GM23248 (cell line): ENCODE results near the gene PLXDC1. TPM values are rescaled to one million over a fixed set of nuclear protein-coding genes. Genes with fewer than 3 reads are reported as not detected.

Experiments
- DNase-seq: peaks from one replicate; pipeline ENCODE4 v3.0.0-alpha.2; 2015
- H2AFZ ChIP-seq: fragments of 200-600 bp; sonication (generic); 2 replicates; pipeline ENCODE4 v1.6.1; 2016; ENCODE audit warnings: antibody characterized with exemption
- H3F3A ChIP-seq: fragments of 200-600 bp; sonication (generic); 2 replicates; pipeline ENCODE4 v1.6.1; 2016; ENCODE audit warnings: mild to moderate bottlenecking, antibody characterized with exemption, mixed run types; ENCODE audit not compliant: insufficient read depth
- H3K27ac ChIP-seq: fragments of 200-600 bp; sonication (generic); 2 replicates; pipeline ENCODE4 v1.5.1; 2016; ENCODE audit warnings: mild to moderate bottlenecking
- H3K27me3 ChIP-seq: fragments of 200-600 bp; sonication (generic); replicated peaks from 2 replicates; pipeline ENCODE4 v1.6.1; 2016; ENCODE audit warnings: mild to moderate bottlenecking; ENCODE audit not compliant: insufficient read depth
- H3K36me3 ChIP-seq: fragments of 200-600 bp; sonication (generic); 2 replicates; pipeline ENCODE4 v1.6.1; 2016; ENCODE audit warnings: low read depth, mild to moderate bottlenecking
- H3K4me1 ChIP-seq: fragments of 200-600 bp; sonication (generic); 2 replicates; pipeline ENCODE4 v1.6.1; 2016; ENCODE audit warnings: mild to moderate bottlenecking; ENCODE audit not compliant: insufficient read depth
- H3K4me2 ChIP-seq: fragments of 200-600 bp; sonication (generic); one replicate; pipeline ENCODE4 v1.6.1; 2016; ENCODE audit warnings: mild to moderate bottlenecking; ENCODE audit not compliant: unreplicated experiment
- H3K4me3 ChIP-seq: fragments of 200-600 bp; sonication (generic); 2 replicates; pipeline ENCODE4 v1.5.1; 2016; ENCODE audit warnings: mild to moderate bottlenecking
- H3K79me2 ChIP-seq: fragments of 200-600 bp; sonication (generic); 2 replicates; pipeline ENCODE4 v1.6.1; 2016; ENCODE audit warnings: mild to moderate bottlenecking; ENCODE audit not compliant: insufficient read depth
- H3K9ac ChIP-seq: fragments of 200-600 bp; sonication (generic); 2 replicates; pipeline ENCODE4 v1.6.1; 2016; ENCODE audit warnings: mild to moderate bottlenecking
- H3K9me2 ChIP-seq: fragments of 200-600 bp; sonication (generic); 2 replicates; pipeline ENCODE4 v1.6.1; 2016; ENCODE audit warnings: mixed run types, mild to moderate bottlenecking, moderate library complexity; ENCODE audit not compliant: insufficient read depth
- H3K9me3 ChIP-seq: fragments of 200-600 bp; sonication (generic); one replicate; pipeline ENCODE4 v1.6.1; 2017; ENCODE audit warnings: low read depth
- H4K20me1 ChIP-seq: fragments of 200-600 bp; sonication (generic); 2 replicates; pipeline ENCODE4 v1.6.0; 2016; ENCODE audit not compliant: insufficient read depth
- EZH2 ChIP-seq: fragments of 200-600 bp; sonication (generic); IDR thresholded peaks from 2 replicates; pipeline ENCODE4 v1.6.1; 2018; ENCODE audit warnings: antibody characterized with exemption, mild to moderate bottlenecking; ENCODE audit not compliant: insufficient read depth, poor library complexity, severe bottlenecking
- EZH2phosphoT487 ChIP-seq: fragments of 200-600 bp; sonication (generic); IDR thresholded peaks from 2 replicates; pipeline ENCODE4 v1.6.1; 2018; ENCODE audit warnings: antibody characterized with exemption, moderate library complexity, mild to moderate bottlenecking, low read depth; ENCODE audit not compliant: insufficient read depth
- WGBS, 2 experiments: methylation state at CpG; one replicate each; pipeline ENCODE4 v1.1.6; 2015 to 2017; ENCODE audit warnings: low lambda C conversion rate in 2 of 2, low coverage in 1 of 2; ENCODE audit errors: missing lambda C conversion rate in 2 of 2; 5-methylcytosine and 5-hydroxymethylcytosine counted together
- in situ Hi-C: fragments of 300-500 bp; cut with MboI; formaldehyde crosslinking; loops from 2 replicates; pipeline ENCODE4 v1.15.0; 2020
- polyA plus RNA-seq: library from polyadenylated mRNA; unstranded; fragments of >200 nt; fragmentation: Nextera tagmentation; extraction: Ambion mirVana; gene quantifications from 2 replicates; pipeline ENCODE4 v1.2.1, GENCODE V29; 2016
- total RNA-seq: library from RNA; depleted of rRNA; stranded (reverse); fragments of >200 nt; shearing (Covaris generic); gene quantifications from 2 replicates; pipeline ENCODE4 v1.2.3, GENCODE V29; 2014

The PLXDC1 gene
- total and polyA plus RNA-seq, 2 experiments from 2014 or later: 0.24 TPM; not detected in 1

DNA sequence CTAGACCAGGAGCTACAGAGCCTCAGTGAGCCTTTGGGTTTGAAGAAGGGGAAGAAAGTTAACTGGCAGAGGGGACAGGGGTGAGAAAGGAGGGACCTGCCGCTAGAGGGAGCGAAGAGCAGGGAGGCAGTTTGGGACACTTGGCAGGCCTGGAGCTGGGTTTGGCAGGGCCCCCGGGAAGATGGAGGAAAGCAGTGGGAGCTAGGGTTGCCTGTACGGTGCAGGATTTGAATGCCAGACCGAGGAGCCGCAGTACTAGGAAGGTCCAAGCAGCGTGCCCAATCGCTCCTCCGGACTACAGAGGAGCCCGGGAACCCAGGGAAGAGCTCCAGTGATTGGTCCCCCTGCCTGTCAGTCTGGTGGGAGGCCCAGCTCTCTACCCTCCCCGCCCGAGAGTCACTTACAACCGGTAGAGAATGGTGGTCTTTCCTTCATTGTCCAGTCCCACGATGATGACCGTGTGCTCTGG is 13.3 kb upstream of the PLXDC1 start:
- no peak overlapping the region for H3K27ac ChIP-seq
- in situ Hi-C loops: no loop called here

DNA sequence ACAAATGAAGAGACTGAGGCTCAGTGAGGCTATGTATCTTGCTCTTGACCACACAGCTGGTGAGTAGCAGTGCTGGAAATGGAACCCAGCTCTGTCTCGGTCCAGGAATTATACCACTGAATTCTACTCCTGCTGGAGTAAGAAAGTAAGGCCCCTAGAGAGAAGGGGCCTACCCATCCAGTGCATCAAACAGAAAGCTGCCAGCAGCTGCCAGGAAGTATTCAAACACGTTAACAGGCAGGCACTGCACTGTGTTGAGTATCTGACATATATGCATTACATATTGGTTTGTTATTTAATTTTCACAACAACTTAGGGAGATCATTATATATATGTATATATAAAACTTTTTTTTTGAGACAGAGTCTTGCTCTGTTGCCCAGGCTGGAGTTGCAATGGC is 10.5 kb upstream of the PLXDC1 start:
- TF ChIP-seq EZH2 (no peak), EZH2phosphoT487 (no peak)
- in situ Hi-C loops: no loop called here
- Histone ChIP-seq H3K9me3 (no peaks in the 10 kb centered on the region), H3K36me3 (no peaks in the 10 kb centered on the region), H4K20me1 (no peaks in the 10 kb centered on the region), H3K79me2 (no peaks in the 10 kb centered on the region), H3K27ac (no peak overlapping the region), H3K27me3 (no peaks in the 10 kb centered on the region; the same call in 1 of the 2 replicates), H3K4me1 (0 out of 2 replicates have a peak, but pooled peaks cover 4% of the 10 kb centered on the region), H2AFZ (no peak overlapping the region), H3K4me3 (no peak overlapping the region), H3K9me2 (no peaks in the 10 kb centered on the region), H3K4me2 (no peak overlapping the region), H3K9ac (no peak overlapping the region), H3F3A (no peaks in the 10 kb centered on the region)
- WGBS, 2 experiments: 51 to 56% methylated on average over 2 of the region's 2 CpGs
- DNase-seq: no peak

More for the DNA sequence above, 13.3 kb upstream of the PLXDC1 start:
- WGBS, 2 experiments: 0 to 3% methylated on average over 15 of the region's 15 CpGs
- H3K27me3 ChIP-seq: no peaks in the 10 kb centered on the region; the same call in 1 of the 2 replicates
- H3K4me2 ChIP-seq: peak overlapping the region; percentile 88
- H3F3A ChIP-seq: no peaks in the 10 kb centered on the region
- H3K9me2 ChIP-seq: no peaks in the 10 kb centered on the region
- H3K36me3 ChIP-seq: no peaks in the 10 kb centered on the region
- H3K79me2 ChIP-seq: no peaks in the 10 kb centered on the region
- H3K4me1 ChIP-seq: 0 out of 2 replicates have a peak, but pooled peaks cover 4% of the 10 kb centered on the region
- H4K20me1 ChIP-seq: no peaks in the 10 kb centered on the region
- DNase-seq: peak; percentile 92
- H2AFZ ChIP-seq: peak overlapping the region; percentile 86
- H3K9ac ChIP-seq: peak overlapping the region; percentile 60
- no peaks in the 10 kb centered on the region for H3K9me3 ChIP-seq
- TF ChIP-seq EZH2 (no peak), EZH2phosphoT487 (no peak)
- peak overlapping the region; percentile 63 for H3K4me3 ChIP-seq

GRCh38 chr17:39158623-39159022 is 7.2 kb upstream of the PLXDC1 start:
- no peaks in the 10 kb centered on the region for H3K79me2 ChIP-seq
- H2AFZ ChIP-seq: no peak overlapping the region
- H4K20me1 ChIP-seq: no peaks in the 10 kb centered on the region
- WGBS, 2 experiments: 66 to 83% methylated on average over 2 of the region's 2 CpGs
- no peak overlapping the region for H3K4me2 ChIP-seq
- H3K27me3 ChIP-seq: no peaks in the 10 kb centered on the region
- H3K9me3 ChIP-seq: no peaks in the 10 kb centered on the region
- 0 out of 2 replicates have a peak, but pooled peaks cover 5% of the 10 kb centered on the region for H3F3A ChIP-seq
- DNase-seq: no peak
- in situ Hi-C loops: no loop called here
- H3K27ac ChIP-seq: no peak overlapping the region
- H3K9ac ChIP-seq: no peak overlapping the region
- TF ChIP-seq EZH2phosphoT487 (no peak), EZH2 (no peak)
- H3K9me2 ChIP-seq: no peaks in the 10 kb centered on the region
- H3K4me3 ChIP-seq: no peak overlapping the region
- no peaks in the 10 kb centered on the region for H3K4me1 ChIP-seq
- no peaks in the 10 kb centered on the region for H3K36me3 ChIP-seq

- in situ Hi-C loops: no loop called here
- Histone ChIP-seq H3F3A (0 out of 2 replicates have a peak, but pooled peaks cover 5% of the 10 kb centered on the region), H2AFZ (no peak overlapping the region), H3K36me3 (no peaks in the 10 kb centered on the region), H3K9me3 (no peaks in the 10 kb centered on the region), H3K79me2 (no peaks in the 10 kb centered on the region), H3K4me2 (no peak overlapping the region), H3K9ac (no peak overlapping the region), H3K4me1 (no peaks in the 10 kb centered on the region), H3K27ac (no peak overlapping the region), H4K20me1 (no peaks in the 10 kb centered on the region), H3K4me3 (no peak overlapping the region), H3K27me3 (no peaks in the 10 kb centered on the region), H3K9me2 (no peaks in the 10 kb centered on the region)
- no peak for TF ChIP-seq EZH2phosphoT487
- WGBS, 2 experiments: 75 to 77% methylated on average over 7 of the region's 7 CpGs
- DNase-seq: no peak
These were observed 5.1 kb upstream of the PLXDC1 start for GRCh38 chr17:39156491-39156890.

GRCh38 chr17:39155654-39156053 is 4.2 kb upstream of the PLXDC1 start:
- no peaks in the 10 kb centered on the region for H3K27me3 ChIP-seq
- 15 to 29% methylated on average over 2 of the region's 2 CpGs for WGBS, 2 experiments
- in situ Hi-C loops: no loop called here
- H3K9me2 ChIP-seq: no peaks in the 10 kb centered on the region
- H4K20me1 ChIP-seq: no peaks in the 10 kb centered on the region
- H3K4me2 ChIP-seq: no peak overlapping the region
- no peaks in the 10 kb centered on the region for H3K4me1 ChIP-seq
- no peak overlapping the region for H3K4me3 ChIP-seq
- no peaks in the 10 kb centered on the region for H3K36me3 ChIP-seq
- no peaks in the 10 kb centered on the region for H3K9me3 ChIP-seq
- 0 out of 2 replicates have a peak, but pooled peaks cover 5% of the 10 kb centered on the region for H3F3A ChIP-seq
- H3K9ac ChIP-seq: no peak overlapping the region
- no peak overlapping the region for H3K27ac ChIP-seq
- H2AFZ ChIP-seq: no peak overlapping the region
- no peak for DNase-seq
- H3K79me2 ChIP-seq: no peaks in the 10 kb centered on the region
- TF ChIP-seq EZH2phosphoT487 (no peak), EZH2 (no peak)
